GM19238 (cell line): ENCODE data around the gene ANP32A.

ENCODE experiments used
- DNase-seq: peaks from one replicate; pipeline ENCODE4 v3.0.0; 2011; ENCODE audit warnings: low spot score; ENCODE audit not compliant: insufficient read length

The ANP32A gene

GRCh38 chr15:68798346-68799094, 22.2 kb downstream of the ANP32A start:
- no peak for DNase-seq

GRCh38 chr15:68797599-68798345, 22.9 kb downstream of the ANP32A start:
- no peak for DNase-seq

GRCh38 chr15:68797191-68797590, 23.5 kb downstream of the ANP32A start:
- no peak for DNase-seq

GRCh38 chr15:68796576-68796975, 24.1 kb downstream of the ANP32A start:
- no peak for DNase-seq

- peak; percentile 74 for DNase-seq
Measured at GRCh38 chr15:68795298-68795848, 25.3 kb downstream of the ANP32A start.

GRCh38 chr15:68794863-68795262, 25.8 kb downstream of the ANP32A start:
- DNase-seq: no peak

GRCh38 chr15:68794307-68794706, 26.4 kb downstream of the ANP32A start:
- DNase-seq: no peak

GRCh38 chr15:68793776-68794175, 26.9 kb downstream of the ANP32A start:
- DNase-seq: no peak

- no peak for DNase-seq
Measured at GRCh38 chr15:68792901-68793766, 27.6 kb downstream of the ANP32A start.

- peak; percentile 52 for DNase-seq
Measured at GRCh38 chr15:68791431-68792283, 29.0 kb downstream of the ANP32A start.

GRCh38 chr15:68790910-68791309, 29.8 kb downstream of the ANP32A start:
- DNase-seq: no peak

- no peak for DNase-seq
Measured at GRCh38 chr15:68790242-68790575, 30.5 kb downstream of the ANP32A start.

GRCh38 chr15:68789534-68790241, 31.0 kb downstream of the ANP32A start:
- DNase-seq: no peak

GRCh38 chr15:68789091-68789490, 31.6 kb downstream of the ANP32A start:
- DNase-seq: no peak

GRCh38 chr15:68788264-68788624, 32.5 kb downstream of the ANP32A start:
- no peak for DNase-seq

- DNase-seq: no peak
Measured at GRCh38 chr15:68787609-68788263, 33.0 kb downstream of the ANP32A start.

GRCh38 chr15:68786753-68787152, 33.9 kb downstream of the ANP32A start:
- DNase-seq: no peak

- no peak for DNase-seq
Measured at GRCh38 chr15:68785541-68785940, 35.2 kb downstream of the ANP32A start.

GRCh38 chr15:68784206-68784605, 36.5 kb downstream of the ANP32A start:
- DNase-seq: no peak
